GM21786 (cell line): ENCODE results near the gene ABR.
"Not testable (repeated sequence)": the region's sequence is repeated elsewhere in the genome, so short reads cannot be mapped to it uniquely, and the experiment has no call there.

ENCODE experiments used
- ATAC-seq: cut with Tn5 transposase; IDR thresholded peaks from one replicate; pipeline ENCODE4 v1.9.1; 2021; ENCODE audit not compliant: unreplicated experiment

Gene ABR

DNA sequence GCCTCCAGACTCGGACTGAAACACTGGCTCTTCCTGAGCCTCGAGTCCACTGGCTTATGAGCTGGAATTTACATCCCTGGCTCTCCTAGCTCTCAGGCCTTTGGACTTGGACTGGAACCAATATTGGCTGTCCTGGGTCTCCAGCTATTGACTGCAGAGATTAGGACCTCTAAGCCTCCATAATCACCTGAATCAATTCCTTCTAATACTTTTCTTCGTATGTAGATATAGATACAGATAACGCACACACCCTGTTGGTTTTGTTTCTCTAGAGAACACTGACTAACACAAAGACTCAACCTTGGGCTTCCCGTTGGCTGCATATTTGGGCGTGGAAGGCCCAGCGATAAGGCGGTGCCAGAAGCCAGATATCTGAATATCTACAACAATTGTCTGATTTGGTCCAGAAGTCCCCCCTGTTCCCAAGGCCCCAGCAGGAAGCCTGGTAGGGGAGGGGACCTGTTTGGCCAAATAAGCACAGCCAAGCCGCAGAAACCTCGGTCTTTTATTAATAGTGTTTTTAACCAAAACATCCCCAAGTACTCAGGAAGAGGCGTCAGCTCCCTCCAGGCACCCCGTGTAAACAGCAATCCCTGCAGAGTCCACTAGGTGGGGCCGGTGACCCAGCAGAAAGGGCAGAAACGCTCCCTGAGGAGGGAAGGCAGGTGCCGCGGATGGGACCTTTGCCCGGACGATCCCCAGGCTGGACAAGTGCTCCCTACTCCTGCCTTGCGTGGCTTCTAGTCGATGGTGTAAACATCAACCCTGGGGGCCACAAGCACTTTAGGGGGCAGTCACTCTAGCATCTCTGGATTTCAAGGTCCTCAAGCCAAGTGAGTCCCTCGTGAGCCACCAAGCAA is 57.0 kb downstream of the ABR start:
- ATAC-seq = no peak

DNA sequence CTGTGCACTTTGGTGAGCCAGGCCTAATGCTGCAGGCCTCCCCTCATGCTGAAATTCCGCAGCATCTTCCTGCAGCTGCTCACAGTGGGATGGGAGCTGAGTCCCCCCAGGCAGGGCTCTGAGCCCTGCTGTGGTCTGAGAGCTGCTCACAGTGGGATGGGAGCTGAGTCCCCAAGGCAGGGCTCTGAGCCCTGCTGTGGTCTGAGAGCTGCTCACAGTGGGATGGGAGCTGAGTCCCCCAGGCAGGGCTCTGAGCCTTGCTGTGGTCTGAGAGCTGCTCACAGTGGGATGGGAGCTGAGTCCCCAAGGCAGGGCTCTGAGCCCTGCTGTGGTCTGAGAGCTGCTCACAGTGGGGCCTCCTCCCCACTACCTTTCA is 58.4 kb downstream of the ABR start:
- ATAC-seq = not testable (repeated sequence)

DNA sequence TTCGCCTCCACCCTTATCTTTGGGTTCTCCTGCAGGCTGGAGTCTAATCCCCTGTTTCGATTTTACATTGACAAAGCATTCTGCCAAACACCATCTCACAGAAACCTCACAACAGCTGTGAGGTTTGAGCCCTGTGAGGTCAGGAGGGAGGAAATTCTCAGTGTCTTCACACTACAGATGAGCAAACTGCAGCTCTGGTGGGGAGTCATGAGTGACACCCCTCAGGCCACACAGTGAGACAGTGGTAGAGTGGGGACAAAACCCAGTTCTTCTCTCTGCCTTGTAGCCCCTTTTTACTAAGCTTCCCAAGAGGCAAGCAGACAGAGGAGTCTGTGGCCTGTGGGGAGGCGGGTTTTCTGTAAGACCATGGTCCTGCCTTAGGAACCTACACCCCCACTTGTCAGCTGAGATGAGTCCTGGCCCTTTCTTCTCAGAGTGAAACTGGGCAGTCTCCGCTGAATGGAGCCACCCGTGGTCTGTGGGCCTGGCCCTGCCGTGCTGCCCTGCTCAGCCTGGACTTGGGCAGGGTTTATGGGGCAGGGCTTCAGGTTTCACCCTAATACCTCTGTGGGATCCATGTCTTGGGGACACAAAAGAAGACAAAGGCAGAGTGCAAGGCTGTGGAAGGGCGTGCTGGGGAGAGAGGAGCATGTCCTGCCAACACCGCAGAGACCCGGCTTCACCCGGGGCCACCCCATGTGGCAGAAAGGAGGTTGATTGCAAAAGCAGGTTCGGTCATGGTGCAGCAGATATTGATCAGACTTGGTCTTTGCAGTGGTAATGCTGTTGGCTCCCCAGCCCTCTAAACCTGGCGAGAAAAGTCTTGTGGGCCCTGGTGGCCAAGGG is 59.0 kb downstream of the ABR start:
- no peak for ATAC-seq

GRCh38 chr17:1119924-1120323 is 59.9 kb downstream of the ABR start:
- no peak for ATAC-seq

DNA sequence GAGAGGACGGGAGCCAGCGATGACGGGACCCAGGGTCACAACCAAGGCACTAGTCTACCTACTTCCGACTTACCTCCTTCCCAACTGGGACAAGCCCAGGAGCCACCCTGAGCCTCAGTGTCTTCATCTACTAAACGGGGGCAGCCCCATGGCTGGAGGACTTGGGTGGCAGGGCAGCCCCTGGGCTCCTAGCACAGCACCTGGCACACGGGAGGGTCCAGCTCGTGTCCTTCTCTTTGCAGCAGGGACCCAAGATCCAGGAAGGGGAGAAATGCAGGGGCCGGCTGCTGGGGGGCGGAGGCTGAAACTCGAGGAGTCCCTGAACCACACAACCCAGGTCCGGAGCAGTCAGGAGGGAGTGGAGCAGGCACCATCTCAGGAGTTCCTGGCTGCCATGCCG is 63.2 kb downstream of the ABR start:
- ATAC-seq = no peak

DNA sequence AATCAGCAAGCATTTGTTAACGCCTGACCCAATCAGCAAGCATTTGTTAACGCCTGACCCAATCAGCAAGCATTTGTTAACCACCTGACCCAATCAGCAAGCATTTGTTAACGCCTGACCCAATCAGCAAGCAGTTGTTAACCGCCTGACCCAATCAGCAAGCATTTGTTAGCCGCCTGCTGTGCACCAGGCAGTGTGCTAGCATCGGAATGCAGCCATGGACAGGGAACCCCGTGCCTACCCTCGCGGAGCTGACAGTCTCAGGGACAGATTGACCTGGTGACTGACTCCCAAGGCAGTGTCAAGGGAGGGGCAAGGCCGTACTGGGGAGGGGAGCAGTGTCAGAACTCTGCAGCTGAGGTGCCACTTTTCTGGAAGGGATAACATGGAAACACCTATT is 66.9 kb downstream of the ABR start:
- ATAC-seq = no peak

DNA sequence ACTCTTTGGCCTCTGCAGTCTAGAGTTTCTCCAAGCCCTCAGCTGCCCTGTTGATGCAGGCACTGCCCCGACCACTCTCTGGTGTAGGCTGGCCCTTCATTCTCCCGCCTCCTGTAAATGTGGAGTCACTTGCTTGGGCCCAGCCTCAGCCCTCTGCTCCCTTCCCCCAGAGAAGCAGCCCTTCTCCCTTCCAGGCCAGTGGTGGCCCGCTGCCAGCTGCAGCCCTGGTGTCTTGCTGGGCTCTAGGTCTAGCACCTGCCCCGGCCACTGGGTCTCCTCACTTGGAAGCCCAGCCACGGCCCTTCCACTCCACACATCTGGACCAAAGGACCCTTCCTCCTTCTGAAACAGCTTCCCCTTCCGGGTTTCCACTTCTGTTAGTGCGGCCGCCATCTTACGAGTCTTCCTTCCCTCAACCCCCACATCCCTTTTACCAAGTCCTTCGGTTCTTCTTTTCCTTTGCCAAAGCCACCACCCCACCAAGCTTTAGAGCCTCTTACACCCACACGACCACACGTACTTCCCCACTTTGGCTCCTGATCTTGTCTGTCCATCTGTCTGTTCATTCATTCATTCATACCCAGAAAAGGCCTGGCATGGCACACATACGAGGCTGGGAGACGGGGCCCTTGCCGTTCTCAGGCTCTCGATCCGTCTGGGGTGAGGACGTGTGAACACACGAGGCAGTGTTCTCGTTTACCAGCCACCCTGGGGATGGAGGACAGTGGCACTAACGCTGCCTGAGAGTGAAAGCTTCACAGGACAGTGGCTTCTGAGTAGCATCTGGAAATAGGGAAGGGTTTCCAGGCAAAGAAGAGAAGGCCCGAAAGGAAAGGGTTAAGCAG is 68.0 kb downstream of the ABR start:
- no peak for ATAC-seq

GRCh38 chr17:1110862-1111598 is 68.8 kb downstream of the ABR start:
- no peak for ATAC-seq

DNA sequence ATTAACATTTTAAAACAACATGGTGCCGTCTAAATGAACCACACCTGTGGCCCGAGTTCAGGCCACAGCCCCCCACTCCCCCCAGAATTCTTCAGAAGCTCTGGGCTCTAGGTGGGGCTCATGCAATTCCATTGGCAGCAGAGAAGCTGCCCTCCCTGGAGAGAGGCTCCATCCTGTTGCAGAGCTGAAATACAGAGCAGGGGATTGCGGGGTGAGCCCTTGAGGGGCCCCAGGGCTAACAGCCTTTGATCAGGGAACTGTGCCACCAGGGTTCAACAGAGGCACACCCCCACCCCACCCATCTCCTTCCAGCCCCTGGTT is 69.3 kb downstream of the ABR start:
- ATAC-seq = no peak

DNA sequence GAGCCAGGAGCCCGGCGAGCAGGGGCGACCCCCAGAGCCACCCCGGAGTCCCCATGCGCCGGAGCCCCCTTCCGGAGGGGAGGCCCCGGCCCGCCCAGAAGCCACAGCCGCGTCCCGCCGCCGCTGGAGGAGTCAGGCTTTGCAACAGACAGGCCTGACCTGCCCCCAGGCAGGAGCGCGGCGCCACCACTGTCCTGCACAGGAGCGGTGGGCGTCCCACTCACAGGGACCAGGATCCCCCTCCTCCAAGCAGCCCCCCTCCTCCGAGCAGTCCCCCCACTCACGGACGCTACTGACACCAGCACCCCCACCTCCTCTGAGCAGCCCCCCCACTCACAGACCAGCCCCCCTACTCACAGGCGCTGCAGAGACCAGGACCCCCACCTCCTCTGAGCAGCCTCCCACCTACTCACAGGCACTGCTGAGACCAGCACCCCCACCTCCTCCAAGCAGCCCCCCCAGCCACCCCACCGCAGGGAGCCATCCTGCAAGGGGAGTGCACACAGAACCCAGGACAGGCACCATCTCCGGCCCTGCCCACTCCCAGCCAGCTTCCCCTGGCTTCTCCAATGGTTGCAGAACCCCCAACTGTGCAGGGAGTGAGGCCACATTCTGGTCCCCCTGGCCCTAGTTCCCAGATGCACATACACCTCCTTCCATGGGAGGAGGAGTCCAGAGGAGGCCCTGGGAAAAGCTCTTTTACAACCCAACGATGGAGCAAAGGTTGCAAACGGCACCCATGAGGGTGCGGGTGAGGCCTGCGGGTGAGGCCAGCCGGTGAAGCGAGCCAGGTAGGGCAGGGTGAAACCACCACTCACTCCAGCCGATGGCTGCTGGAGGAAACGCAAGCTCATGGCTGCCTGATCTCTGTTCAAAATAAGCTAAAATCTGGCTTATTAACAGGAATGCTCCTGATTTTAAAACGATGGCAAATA is 69.9 kb downstream of the ABR start:
- ATAC-seq = no peak

DNA sequence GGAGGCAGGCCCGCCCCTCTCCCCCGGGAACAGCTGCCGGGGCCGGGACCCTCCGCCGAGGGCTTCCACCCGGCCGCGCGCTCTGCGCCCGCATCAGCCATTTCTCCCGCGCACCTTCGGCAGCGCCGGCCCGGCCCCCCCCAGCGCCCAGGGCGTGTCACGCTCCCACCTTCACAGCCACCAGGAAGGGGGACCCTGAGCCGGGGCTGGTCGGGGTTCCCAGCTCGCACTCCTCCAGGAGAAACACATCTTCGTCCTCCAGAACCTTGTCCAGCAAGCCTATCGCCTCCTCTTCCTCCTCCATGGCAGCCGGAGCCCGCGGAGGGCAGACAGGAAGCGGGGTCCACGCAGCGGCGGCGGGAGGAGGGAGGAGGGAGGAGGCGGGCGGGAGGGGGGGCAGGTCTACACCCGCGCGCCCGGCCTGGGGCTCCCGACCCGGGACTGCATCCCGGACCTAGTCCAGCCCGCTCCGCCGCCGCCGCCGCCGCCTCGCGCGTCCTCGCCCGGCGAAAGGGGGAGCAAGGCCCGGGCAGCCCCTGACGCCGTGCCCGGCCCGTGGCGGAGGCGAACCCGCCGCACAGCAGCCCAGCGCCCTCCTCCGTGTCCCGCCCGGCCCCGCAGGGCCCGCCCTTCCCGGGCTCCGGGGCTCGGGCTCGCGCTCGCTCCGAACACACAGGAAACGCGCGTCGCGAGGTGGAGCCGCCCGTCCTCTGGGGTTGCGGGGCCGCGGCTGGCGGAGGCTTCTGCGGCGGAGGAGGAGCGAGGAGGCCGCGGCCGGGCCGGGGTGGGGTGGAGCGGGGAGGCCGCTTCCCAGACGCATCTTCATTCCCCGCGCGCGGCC is 70.8 kb downstream of the ABR start:
- ATAC-seq = no peak

GRCh38 chr17:1108478-1108764 is 71.4 kb downstream of the ABR start:
- no peak for ATAC-seq

GRCh38 chr17:1107777-1108477 is 71.9 kb downstream of the ABR start:
- no peak for ATAC-seq

DNA sequence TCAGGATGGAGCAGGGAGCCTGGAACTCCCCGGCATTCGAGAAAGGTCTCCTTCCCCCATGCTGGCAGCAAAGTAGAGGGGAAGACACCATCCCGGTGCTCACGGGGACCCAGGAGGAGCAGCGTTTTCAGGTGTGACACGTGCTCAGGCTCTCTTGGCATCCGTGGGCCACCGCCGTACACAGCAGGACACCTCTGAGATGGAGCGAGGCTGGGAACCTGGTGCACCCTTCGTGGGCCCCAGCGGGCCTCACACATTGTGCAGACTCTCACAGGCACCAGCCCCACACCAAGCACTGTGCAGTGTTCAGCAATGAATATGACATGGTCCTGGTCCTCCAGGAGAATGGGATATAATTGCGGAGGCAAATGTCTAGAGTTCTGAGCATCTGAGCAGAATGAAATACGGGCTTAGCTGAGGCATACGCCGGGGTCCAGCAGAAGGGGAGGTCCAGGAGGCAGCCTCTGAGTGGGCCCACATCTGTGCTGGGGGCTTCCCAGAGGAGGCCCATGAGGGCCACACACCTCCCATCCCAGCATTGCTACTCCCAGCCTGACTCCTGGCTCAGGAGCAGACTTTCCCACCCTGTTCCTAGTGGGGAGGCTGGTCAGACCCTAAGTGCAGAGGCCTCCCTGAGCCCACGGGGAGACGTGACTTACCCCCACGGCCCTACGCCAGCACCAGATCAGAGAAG is 72.6 kb downstream of the ABR start:
- ATAC-seq = no peak

DNA sequence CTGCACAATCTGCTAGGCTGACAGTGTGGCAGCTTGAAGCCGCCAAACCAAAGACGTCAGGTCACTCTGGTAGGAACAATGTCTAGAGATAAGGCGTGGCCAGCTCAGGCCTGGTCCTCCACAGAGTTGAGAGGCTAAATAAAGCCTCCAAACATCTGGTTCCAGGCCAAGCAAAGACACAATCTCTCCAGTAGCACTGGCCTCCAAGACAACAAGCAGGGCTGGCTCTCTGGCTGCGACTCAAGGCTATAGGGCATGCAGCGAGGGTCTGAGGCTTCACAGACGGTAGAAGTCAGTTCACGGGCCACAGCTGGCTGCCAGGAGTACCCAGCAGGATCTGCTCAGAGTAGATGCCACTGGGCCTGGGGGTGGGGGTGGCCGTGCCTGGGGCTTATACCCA is 75.6 kb downstream of the ABR start:
- no peak for ATAC-seq

GRCh38 chr17:1100382-1100781 is 79.4 kb downstream of the ABR start:
- ATAC-seq = no peak

- no peak for ATAC-seq
Measured at GRCh38 chr17:1099242-1099641, 80.5 kb downstream of the ABR start.
